H1 (cell line): ENCODE data around the gene PHRF1. TPM values are rescaled to one million over a fixed set of nuclear protein-coding genes. Genes with fewer than 3 reads are reported as not detected.

Source experiments
- CBX5 ChIP-seq: fragments of 300-800, 300-1000 bp; sonication (generic); IDR thresholded peaks from 2 replicates; pipeline ENCODE4 v1.7.1; 2016; ENCODE audit warnings: antibody characterized with exemption, low read length, low read depth
- NANOG ChIP-seq: IDR thresholded peaks from 2 replicates; pipeline ENCODE4 v1.6.1; 2011; ENCODE audit warnings: low read length, low read depth, mild to moderate bottlenecking, inconsistent platforms; ENCODE audit not compliant: insufficient read depth, poor library complexity, severe bottlenecking
- polyA plus RNA-seq, 7 experiments: library from polyadenylated mRNA; depleted of rRNA in 3 of 7; stranded (reverse) in 5 of 7; unstranded in 2 of 7; fragments of >200 nt in 5 of 7; fragments of 200-250 nt in 2 of 7; gene quantifications; 1 replicate in 5 of 7; 2 replicates in 1 of 7; 4 replicates in 1 of 7; pipeline versions ENCODE4 v1.2.1 to v1.2.3, GENCODE V29; 2011 to 2013; ENCODE audit warnings: missing spikeins in 2 of 7, mixed read lengths in 2 of 7
- total RNA-seq: library from RNA; stranded (reverse); fragmentation: NEBNext Ultra II Directional; extraction: Animal tissue kit (Norgen Biotek cat#: 25700); gene quantifications from 2 replicates; pipeline ENCODE4 v1.2.1, GENCODE V29; 2021

PHRF1 gene
- total and polyA plus RNA-seq, 2 of the 8 experiments (the other 6 are each of a cell fraction or from before 2014, with no cell fraction given): 13.4 to 37.3 TPM

DNA sequence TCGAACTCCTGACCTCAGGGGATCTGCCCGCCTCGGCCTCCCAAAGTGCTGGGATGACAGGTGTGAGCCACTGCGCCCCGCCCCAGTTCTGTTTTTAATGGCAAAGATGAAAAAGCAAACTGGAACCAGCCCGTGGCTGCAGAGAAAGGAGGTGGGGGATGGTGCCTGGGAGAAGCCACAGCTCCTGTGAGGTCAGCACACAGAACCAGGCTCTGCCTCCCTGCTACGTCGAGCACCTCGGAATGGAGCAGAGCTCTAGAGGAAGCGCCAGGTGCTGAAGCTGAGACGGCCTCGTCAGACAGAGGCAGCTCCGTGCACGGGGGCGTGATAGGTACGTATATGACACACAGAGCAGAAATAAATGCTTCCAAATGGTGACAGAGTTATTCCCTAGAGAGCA, 69.3 kb downstream of the PHRF1 start (continued):
- TF ChIP-seq NANOG (no peak), CBX5 (no peak)
